Measurements from ENCODE around the gene RASGRP2.

Gene RASGRP2

DNA sequence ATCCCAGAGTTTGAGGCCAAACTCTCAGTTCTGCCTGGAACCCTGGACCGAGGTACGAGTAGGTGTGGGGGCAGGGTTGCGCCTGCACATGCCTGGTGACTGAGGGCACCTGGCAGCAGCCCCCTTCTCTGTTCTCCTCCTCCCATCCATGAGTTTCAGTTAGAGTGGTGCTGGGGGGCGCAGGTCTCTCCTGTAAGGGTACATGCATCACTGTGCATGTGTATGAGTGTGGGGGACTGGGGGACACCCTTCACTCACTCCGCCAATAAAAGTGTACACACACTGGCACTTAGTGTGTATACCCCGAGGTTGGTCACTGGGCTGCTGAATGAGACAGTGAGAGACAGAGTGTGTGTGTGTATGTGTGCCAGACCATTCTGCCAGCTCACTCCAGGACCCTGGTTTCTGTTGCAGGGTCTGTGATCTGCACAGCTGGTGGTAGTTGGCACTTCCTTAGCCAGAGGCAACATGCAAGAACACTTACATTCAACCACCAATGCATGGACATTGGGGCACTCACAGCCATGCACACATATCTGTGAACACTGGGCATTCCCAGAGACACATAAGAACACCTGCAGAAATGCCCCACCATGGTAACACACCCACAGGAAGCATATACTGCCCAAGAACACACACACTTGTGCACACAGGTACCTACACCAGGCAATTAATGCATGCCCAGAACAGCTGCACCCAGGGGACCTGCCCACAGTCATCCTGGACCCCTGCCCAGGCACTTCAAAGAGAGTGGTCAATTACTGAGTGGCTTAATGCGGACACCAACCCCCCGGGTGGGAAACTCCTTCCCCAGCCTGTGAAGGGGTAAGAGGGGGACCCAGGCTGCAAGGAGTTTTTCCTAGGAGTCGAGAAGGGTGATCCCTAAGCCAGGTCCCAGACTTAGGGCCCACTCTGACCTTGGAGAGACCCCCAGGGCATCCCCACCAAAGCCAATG is 19.8 kb downstream of the RASGRP2 start:
- TF ChIP-seq SPI1 (IDR thresholded peaks at IDR 0.05; ENCODE audit: low read depth, low read length) (peak; percentile 20; the same call in 1 of the 2 replicates), POLR2AphosphoS5 (IDR thresholded peaks at IDR 0.05; ENCODE audit: low read depth, low read length) (no peak), POLR2A (IDR thresholded peaks at IDR 0.05; ENCODE audit: low read depth, low read length) (no peak), PAX5 (IDR thresholded peaks at IDR 0.05; ENCODE audit: insufficient read depth, low read length, severe bottlenecking) (no peak), POU2F2 (IDR thresholded peaks at IDR 0.05; ENCODE audit: low read depth, low read length) (no peak)
- FAIRE-seq (peak; percentile 84), DNase-seq (ENCODE audit: insufficient read length, low spot score) (no peak)

DNA sequence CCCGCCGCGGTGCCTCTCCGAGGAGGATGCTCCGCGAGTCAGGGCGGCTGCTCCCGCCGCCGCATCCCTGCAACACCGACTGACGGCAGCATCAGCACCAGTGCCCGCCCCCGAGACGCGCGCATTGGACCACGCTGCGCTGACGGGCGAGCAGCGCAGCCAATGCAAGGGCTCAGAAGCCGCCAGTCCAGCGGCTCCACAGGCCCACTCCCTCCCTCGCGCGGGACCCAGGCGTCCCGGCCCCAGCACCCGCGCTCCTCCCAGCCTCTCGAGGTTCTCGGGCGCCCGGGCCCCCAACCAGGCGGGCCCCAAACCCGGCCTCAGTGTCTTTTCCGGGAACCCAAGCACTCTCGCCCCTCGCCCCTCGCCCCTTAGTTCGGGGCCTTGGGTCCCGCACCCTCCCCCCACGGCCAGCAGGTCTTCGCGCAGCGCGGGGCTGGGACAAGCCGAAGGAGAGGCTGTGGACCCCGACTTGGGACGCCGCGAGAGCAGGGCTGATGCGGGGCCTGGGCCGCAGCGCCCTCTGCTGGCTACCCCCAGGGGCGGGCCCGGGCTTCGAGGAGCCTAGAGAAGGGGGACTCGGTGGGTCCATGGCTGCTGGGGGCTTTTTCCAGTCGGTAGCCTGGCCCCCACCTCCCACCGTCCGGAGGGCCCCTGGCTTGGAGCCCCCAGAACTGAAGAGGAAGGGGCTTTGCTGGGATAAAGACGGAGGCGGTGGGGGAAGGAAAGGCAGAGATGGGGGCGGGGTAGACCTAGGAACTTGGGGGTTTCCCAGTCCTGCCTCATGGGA is 20.6 kb downstream of the RASGRP2 start, which contains the start of gene NRXN2:
Gene NRXN2 (minus strand): TSS at position 81 of the 790 bp plus-strand sequence. CDS start 9,498 bp downstream, outside the sequence.
- peak; percentile 99 for FAIRE-seq
- DNase-seq (ENCODE audit: insufficient read length, low spot score): peak; percentile 99
- TF ChIP-seq PAX5 (IDR thresholded peaks at IDR 0.05; ENCODE audit: insufficient read depth, low read length, severe bottlenecking): no peak
- no peak for TF ChIP-seq POLR2A (IDR thresholded peaks at IDR 0.05; ENCODE audit: low read depth, low read length)
- no peak for TF ChIP-seq POLR2AphosphoS5 (IDR thresholded peaks at IDR 0.05; ENCODE audit: low read depth, low read length)
- no peak for TF ChIP-seq SPI1 (IDR thresholded peaks at IDR 0.05; ENCODE audit: low read depth, low read length)
- no peak for TF ChIP-seq POU2F2 (IDR thresholded peaks at IDR 0.05; ENCODE audit: low read depth, low read length)
- no peak for TF ChIP-seq TAF1 (IDR thresholded peaks at IDR 0.05; ENCODE audit: low read depth, low read length)

DNA sequence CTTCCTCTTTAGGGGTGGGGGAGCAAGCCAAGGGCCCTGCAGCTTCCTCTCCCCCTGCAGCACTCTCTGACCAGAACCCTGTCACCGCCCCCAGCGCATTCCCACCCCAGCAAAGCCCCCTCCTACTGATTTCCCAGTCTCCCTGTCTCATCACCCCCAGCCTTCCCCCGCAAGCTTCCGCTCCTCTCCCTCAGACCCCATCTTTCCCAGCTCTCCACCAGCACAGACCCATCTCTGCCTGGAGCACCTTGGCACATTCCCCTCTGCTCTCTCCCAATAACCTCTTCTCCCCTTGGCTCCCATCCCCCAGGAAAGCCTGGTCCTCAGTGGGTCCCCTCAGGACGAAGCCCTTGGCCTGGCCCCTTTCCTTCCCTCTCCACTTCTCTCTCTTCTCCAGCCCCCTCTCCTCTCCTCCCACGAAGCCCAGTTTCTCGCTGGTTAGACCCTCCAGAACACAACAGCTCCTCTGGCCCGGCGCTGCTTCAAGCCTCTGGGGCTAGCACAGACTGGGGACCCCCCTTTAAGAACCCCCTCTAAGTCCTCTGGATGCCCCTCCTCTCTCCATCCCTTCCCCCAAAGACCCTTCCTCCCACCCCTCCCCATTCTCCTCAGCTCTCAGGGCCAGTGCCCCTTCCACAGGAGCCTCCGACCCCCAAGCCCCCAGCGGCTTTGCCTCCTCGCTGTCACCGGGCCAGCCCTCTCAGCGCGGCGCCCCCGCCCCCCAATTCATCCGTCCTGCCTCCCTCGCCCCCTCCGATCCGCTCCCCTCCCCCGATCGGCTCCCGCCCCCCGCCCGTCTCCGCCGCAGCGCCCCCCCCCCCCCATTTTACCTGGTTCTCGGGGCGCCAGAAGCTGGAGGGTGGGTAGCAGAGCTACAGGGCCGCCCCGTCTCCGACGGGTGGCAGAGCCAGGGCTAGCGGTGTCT is 21.5 kb downstream of the RASGRP2 start:
- DNase-seq (ENCODE audit: insufficient read length, low spot score): no peak
- no peak for FAIRE-seq
- TF ChIP-seq POU2F2 (IDR thresholded peaks at IDR 0.05; ENCODE audit: low read depth, low read length): no peak
- TF ChIP-seq PAX5 (IDR thresholded peaks at IDR 0.05; ENCODE audit: insufficient read depth, low read length, severe bottlenecking): no peak
- no peak for TF ChIP-seq POLR2A (IDR thresholded peaks at IDR 0.05; ENCODE audit: low read depth, low read length)
- no peak for TF ChIP-seq SPI1 (IDR thresholded peaks at IDR 0.05; ENCODE audit: low read depth, low read length)
- no peak for TF ChIP-seq POLR2AphosphoS5 (IDR thresholded peaks at IDR 0.05; ENCODE audit: low read depth, low read length)
- TF ChIP-seq TAF1 (IDR thresholded peaks at IDR 0.05; ENCODE audit: low read depth, low read length): no peak

DNA sequence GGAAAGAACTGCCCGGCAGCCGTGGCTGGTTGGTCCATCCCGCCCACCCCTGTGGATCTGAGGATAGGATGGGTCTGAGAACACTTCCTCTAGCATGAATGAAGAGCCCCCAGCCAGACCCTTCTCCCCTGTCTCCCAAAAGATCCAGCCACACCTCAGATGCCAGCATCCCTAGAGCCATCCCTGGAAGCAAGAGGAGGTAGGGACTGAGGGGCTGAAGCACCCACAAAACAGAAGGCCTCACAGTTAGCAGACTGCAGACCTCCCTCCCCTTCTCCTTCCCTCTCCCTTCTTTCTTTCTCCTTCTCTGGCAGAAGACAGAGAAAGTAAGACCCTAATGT is 22.6 kb downstream of the RASGRP2 start:
- FAIRE-seq (no peak), DNase-seq (ENCODE audit: insufficient read length, low spot score) (no peak)
- TF ChIP-seq POLR2AphosphoS5 (IDR thresholded peaks at IDR 0.05; ENCODE audit: low read depth, low read length) (no peak), POLR2A (IDR thresholded peaks at IDR 0.05; ENCODE audit: low read depth, low read length) (no peak), POU2F2 (IDR thresholded peaks at IDR 0.05; ENCODE audit: low read depth, low read length) (no peak), PAX5 (IDR thresholded peaks at IDR 0.05; ENCODE audit: insufficient read depth, low read length, severe bottlenecking) (no peak), SPI1 (IDR thresholded peaks at IDR 0.05; ENCODE audit: low read depth, low read length) (no peak), TAF1 (IDR thresholded peaks at IDR 0.05; ENCODE audit: low read depth, low read length) (no peak)

DNA sequence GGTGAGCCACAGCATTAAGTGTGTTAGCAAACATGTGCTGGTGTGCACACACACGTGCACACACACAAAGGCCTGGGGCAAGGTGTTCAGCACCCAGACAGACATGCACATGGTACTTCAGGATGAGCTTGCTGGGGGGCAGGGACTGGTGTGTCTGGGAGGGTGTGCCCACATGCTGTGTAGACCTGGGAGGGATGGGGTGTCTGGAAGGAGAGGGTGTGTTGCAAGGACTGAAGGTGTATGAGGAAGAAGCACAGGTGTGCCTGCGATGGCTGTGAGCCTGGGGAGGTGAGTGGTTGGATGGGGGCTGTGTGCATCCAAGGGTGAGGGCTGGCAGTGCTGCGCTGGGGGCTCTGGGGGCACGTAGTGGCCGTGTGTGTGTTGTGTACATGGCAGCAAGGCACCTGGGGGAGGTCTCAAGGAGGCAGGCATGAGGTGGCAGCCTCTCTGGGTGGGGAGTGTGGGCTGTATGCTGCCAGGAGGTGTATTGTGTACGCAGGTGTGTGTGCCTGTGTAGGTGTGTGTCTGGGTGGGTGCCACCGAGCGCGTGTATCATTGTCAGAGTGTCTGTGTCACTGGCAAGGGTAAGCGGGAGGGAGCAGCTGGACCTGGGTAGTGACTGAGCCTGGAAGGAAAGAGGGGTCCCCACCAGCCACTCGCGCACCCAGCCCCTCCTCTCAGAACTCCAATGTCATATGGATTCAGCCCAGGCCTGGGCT is 23.1 kb downstream of the RASGRP2 start:
- no peak for DNase-seq (ENCODE audit: insufficient read length, low spot score)
- FAIRE-seq: no peak
- TF ChIP-seq POLR2A (IDR thresholded peaks at IDR 0.05; ENCODE audit: low read depth, low read length) (no peak), SPI1 (IDR thresholded peaks at IDR 0.05; ENCODE audit: low read depth, low read length) (no peak), POLR2AphosphoS5 (IDR thresholded peaks at IDR 0.05; ENCODE audit: low read depth, low read length) (no peak), TAF1 (IDR thresholded peaks at IDR 0.05; ENCODE audit: low read depth, low read length) (no peak), PAX5 (IDR thresholded peaks at IDR 0.05; ENCODE audit: insufficient read depth, low read length, severe bottlenecking) (no peak), POU2F2 (IDR thresholded peaks at IDR 0.05; ENCODE audit: low read depth, low read length) (no peak)

DNA sequence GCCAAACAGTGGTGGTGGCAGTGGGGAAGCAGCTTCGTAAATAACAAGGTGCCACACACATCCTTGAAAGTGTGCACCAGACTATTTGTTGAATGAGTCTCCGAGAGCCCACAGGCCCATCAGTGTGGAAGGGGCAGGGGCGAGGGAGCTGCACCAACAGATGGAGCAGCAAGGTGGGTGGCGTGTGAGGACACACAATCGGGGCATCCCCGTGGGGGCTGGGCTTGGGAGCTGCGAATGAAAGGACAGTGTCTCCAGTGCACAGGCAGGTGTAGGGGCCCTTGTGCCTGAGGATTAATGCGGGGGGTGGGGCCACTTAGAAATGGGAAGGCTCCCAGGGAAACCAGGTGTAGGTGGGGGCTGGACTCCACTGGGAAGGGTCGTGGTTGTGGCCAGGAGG is 23.8 kb downstream of the RASGRP2 start:
- DNase-seq (ENCODE audit: insufficient read length, low spot score): no peak
- FAIRE-seq: no peak
- TF ChIP-seq POLR2A (IDR thresholded peaks at IDR 0.05; ENCODE audit: low read depth, low read length) (no peak), PAX5 (IDR thresholded peaks at IDR 0.05; ENCODE audit: insufficient read depth, low read length, severe bottlenecking) (no peak), SPI1 (IDR thresholded peaks at IDR 0.05; ENCODE audit: low read depth, low read length) (no peak), POU2F2 (IDR thresholded peaks at IDR 0.05; ENCODE audit: low read depth, low read length) (no peak), TAF1 (IDR thresholded peaks at IDR 0.05; ENCODE audit: low read depth, low read length) (no peak), POLR2AphosphoS5 (IDR thresholded peaks at IDR 0.05; ENCODE audit: low read depth, low read length) (no peak)

DNA sequence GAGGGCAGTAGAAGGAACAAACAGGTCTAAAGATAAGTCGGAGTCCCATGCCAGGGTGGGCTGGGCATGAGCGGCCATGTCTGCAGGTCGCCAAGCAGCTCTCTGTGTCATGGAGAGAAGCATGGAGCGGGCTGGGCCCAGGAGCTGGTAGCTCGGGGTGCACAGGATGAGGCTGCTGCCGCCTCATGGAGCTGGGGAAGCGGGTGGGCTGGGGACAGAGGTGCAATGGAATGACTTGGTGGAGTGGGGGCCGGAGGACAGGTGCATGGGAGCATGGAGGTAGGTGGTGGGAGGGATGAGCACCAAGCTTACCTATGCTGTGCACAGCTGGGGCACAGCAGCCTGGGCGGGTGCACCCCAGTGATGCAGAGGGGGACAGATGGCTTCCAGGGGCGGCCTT is 24.5 kb downstream of the RASGRP2 start:
- no peak for DNase-seq (ENCODE audit: insufficient read length, low spot score)
- no peak for FAIRE-seq
- TF ChIP-seq POLR2AphosphoS5 (IDR thresholded peaks at IDR 0.05; ENCODE audit: low read depth, low read length): no peak
- TF ChIP-seq POU2F2 (IDR thresholded peaks at IDR 0.05; ENCODE audit: low read depth, low read length): no peak
- no peak for TF ChIP-seq POLR2A (IDR thresholded peaks at IDR 0.05; ENCODE audit: low read depth, low read length)
- no peak for TF ChIP-seq PAX5 (IDR thresholded peaks at IDR 0.05; ENCODE audit: insufficient read depth, low read length, severe bottlenecking)
- no peak for TF ChIP-seq SPI1 (IDR thresholded peaks at IDR 0.05; ENCODE audit: low read depth, low read length)
- no peak for TF ChIP-seq TAF1 (IDR thresholded peaks at IDR 0.05; ENCODE audit: low read depth, low read length)

DNA sequence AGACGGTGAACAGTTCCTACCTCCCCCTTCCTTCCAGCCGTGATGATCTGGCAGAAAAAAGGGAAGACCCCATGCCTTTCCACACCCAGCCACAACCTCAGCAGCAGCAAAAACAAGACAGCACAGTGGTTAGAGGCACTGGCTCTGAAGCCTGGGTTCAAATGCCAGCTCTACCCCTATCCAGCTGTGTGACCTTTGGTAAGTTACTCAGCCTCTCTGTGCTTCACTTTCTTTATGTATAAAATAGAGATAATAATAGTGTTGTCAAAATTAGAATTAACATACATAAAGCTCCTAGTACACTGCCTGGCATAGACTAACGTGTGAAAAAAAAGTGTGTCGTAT is 25.2 kb downstream of the RASGRP2 start:
- FAIRE-seq (no peak), DNase-seq (ENCODE audit: insufficient read length, low spot score) (no peak)
- TF ChIP-seq TAF1 (IDR thresholded peaks at IDR 0.05; ENCODE audit: low read depth, low read length): no peak
- no peak for TF ChIP-seq SPI1 (IDR thresholded peaks at IDR 0.05; ENCODE audit: low read depth, low read length)
- no peak for TF ChIP-seq PAX5 (IDR thresholded peaks at IDR 0.05; ENCODE audit: insufficient read depth, low read length, severe bottlenecking)
- TF ChIP-seq POLR2A (IDR thresholded peaks at IDR 0.05; ENCODE audit: low read depth, low read length): no peak
